AG04450 (cell line): Measurements from ENCODE around the gene GBA2. TPM values are rescaled to one million over a fixed set of nuclear protein-coding genes. Genes with fewer than 3 reads are reported as not detected.

Experiments used
- CTCF ChIA-PET: fragments of 300-600, 350-600 bp; formaldehyde crosslinking; extraction: SDS; loops from one replicate; lab custom pipeline; 2022; ENCODE audit warnings: antibody characterized with exemption, inconsistent platforms; lab: Charles Lee
- POLR2A ChIA-PET: fragments of 350-600 bp; formaldehyde crosslinking; extraction: SDS; loops from one replicate; lab custom pipeline; 2021; ENCODE audit warnings: antibody characterized with exemption, inconsistent platforms; lab: Yijun Ruan, JAX
- DNase-seq: peaks from one replicate; pipeline ENCODE4 v3.0.0-alpha.2; 2011; ENCODE audit warnings: low read depth, low spot score
- H3K27ac ChIP-seq: one replicate; pipeline ENCODE4 v1.5.1; 2012; ENCODE audit warnings: low read depth, low read length, control low read depth
- H3K27me3 ChIP-seq: one replicate; pipeline ENCODE4 v1.6.0; 2012; ENCODE audit warnings: low read length; ENCODE audit not compliant: control insufficient read depth, insufficient read depth
- H3K4me3 ChIP-seq: 2 replicates; pipeline ENCODE4 v1.5.1; 2011; ENCODE audit warnings: mild to moderate bottlenecking, low read depth, low read length, control low read depth
- H3K9me3 ChIP-seq: 2 replicates; pipeline ENCODE4 v1.5.1; 2012; ENCODE audit warnings: low read length; ENCODE audit not compliant: control insufficient read depth, insufficient read depth
- polyA plus RNA-seq: library from polyadenylated mRNA; depleted of rRNA; stranded (reverse); fragments of >200 nt; gene quantifications from 2 replicates; pipeline ENCODE4 v1.2.3, GENCODE V29; 2011
- TF ChIP-seq, protein P1 (sequence below): IDR thresholded peaks from 2 replicates; pipeline ENCODE4 v1.5.1; 2011; ENCODE audit warnings: low read depth, low read length, control low read depth, inconsistent platforms

Gene GBA2
- polyA plus RNA-seq, 1 experiment = 34.7 TPM

DNA sequence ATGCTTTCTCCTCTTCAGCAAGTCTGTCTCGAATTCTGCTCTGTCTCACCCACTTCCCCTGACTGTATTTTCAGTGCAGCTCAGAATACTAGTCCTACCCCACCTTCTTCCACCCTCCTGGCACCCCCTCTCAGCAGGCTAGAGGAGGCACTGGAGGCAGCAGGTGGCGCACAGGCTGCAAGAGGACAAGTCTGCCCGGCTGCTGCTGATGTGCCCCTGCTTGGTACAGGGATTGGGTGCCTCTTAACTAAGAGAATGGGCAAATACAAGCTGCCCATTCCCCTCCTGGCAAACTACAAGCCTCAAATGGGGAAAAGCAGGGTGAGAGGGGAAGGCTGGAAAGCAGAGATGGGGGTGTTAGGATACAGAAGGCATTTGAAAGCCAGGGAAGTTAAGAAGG is 22.1 kb downstream of the GBA2 start:
- Histone ChIP-seq H3K27ac (peak overlapping the region; percentile 98), H3K9me3 (no peaks in the 10 kb centered on the region), H3K4me3 (peak overlapping the region; percentile 98), H3K27me3 (no peaks in the 10 kb centered on the region)
- ChIA-PET POLR2A (interaction anchor here (1.2 to 4.4 kb wide), 7 partner anchors 9 to 123 kb away, joined by 3 to 101 read pairs (median 11); partner anchors contain the start of gene TPM2), CTCF (interaction anchor here (1.2 to 5.8 kb wide), 9 partner anchors 9 to 123 kb away, joined by 3 to 35 read pairs (median 11); partner anchors contain the start of genes ARHGEF39, CCDC107 and RMRP)
- TF ChIP-seq, protein P1, sequence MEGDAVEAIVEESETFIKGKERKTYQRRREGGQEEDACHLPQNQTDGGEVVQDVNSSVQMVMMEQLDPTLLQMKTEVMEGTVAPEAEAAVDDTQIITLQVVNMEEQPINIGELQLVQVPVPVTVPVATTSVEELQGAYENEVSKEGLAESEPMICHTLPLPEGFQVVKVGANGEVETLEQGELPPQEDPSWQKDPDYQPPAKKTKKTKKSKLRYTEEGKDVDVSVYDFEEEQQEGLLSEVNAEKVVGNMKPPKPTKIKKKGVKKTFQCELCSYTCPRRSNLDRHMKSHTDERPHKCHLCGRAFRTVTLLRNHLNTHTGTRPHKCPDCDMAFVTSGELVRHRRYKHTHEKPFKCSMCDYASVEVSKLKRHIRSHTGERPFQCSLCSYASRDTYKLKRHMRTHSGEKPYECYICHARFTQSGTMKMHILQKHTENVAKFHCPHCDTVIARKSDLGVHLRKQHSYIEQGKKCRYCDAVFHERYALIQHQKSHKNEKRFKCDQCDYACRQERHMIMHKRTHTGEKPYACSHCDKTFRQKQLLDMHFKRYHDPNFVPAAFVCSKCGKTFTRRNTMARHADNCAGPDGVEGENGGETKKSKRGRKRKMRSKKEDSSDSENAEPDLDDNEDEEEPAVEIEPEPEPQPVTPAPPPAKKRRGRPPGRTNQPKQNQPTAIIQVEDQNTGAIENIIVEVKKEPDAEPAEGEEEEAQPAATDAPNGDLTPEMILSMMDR = peak; percentile 21; the same call in 1 of the 2 replicates
- no peak for DNase-seq

DNA sequence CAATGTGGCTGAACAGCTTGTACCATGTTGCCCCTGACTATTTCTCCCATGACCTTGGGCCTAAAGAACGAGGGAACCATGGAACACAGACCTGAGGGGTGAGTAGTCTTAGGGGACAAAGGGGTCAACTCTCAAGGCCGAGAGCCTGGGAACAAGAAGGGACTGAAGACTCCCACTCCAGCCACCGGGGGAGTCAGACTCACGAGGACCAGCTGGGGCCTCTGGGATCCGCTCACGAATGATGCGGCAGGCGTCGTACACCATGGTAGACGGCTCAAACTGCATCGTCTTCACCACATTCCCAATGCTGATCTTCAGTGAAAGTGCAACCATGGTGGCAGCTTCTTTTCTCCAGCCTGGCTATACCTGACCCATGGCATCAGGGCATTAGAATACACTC is 23.7 kb downstream of the GBA2 start:
- CTCF ChIA-PET = interaction anchor here (1.7 to 4.2 kb wide), 2 partner anchors 29 to 67 kb away, joined by 3 to 35 read pairs; no protein-coding TSS in a partner anchor
- Histone ChIP-seq H3K27me3 (no peaks in the 10 kb centered on the region), H3K4me3 (no peak overlapping the region), H3K27ac (no peak overlapping the region), H3K9me3 (no peaks in the 10 kb centered on the region)
- POLR2A ChIA-PET = interaction anchor here (4.4 kb wide), 1 partner anchor 36 kb away, joined by 101 read pairs; the partner anchor contains the start of gene TPM2
- TF ChIP-seq, protein P1 = no peak
- DNase-seq = no peak

DNA sequence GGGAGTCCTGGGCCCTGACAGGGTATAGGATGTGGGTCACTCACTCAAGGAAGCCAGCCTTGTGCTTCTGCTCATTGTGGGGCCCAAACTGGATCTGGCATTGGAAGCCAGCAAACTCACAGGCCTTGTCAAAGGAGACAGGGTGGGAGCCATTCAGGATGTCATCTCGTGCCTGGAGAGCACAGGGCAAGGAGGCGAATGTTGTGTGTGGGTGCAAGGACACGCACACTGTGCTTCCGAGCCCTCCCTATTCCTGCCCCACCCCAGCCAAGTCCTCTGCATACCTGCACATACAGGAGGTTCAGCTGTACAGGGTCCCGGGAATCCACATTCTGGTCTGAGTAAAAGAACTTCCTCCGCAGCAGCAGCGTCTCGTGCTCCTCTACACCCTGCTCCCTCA is 25.1 kb downstream of the GBA2 start:
- TF ChIP-seq, protein P1 = no peak
- ChIA-PET CTCF (interaction anchor here (4.5 kb wide), 1 partner anchor 27 kb away, joined by 24 read pairs; no protein-coding TSS in a partner anchor), POLR2A (interaction anchor here (1.0 kb wide), 1 partner anchor 13 kb away, joined by 3 read pairs; no protein-coding TSS in a partner anchor)
- H3K9me3 ChIP-seq = no peaks in the 10 kb centered on the region
- no peak overlapping the region for H3K27ac ChIP-seq
- DNase-seq = no peak
- H3K27me3 ChIP-seq = no peaks in the 10 kb centered on the region
- no peak overlapping the region for H3K4me3 ChIP-seq

DNA sequence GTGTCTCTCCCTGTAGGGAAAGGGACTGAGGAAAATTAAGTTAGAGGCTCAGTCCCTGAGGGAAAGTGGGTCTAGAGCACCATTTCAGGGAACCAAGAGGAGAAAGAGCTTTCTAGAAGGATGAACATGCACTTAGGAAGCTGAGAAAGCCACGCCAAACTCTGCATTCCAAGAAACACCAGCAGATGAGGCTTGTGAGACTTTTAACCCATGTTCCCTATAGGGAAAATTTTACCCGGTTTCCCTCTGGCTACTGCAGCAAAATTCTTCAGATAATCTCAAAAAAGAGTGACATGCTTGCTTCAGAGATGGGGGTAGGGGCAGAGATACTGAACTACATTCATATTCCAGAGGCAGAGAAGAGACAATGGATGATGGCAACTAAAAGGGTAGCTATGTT is 25.6 kb downstream of the GBA2 start:
- H3K4me3 ChIP-seq = no peak overlapping the region
- no peak overlapping the region for H3K27ac ChIP-seq
- no peak for DNase-seq
- H3K27me3 ChIP-seq = no peaks in the 10 kb centered on the region
- ChIA-PET CTCF (interaction anchor here (4.5 kb wide), 1 partner anchor 26 kb away, joined by 24 read pairs; no protein-coding TSS in a partner anchor), POLR2A (no interaction called here)
- H3K9me3 ChIP-seq = no peaks in the 10 kb centered on the region
- TF ChIP-seq, protein P1 = no peak

DNA sequence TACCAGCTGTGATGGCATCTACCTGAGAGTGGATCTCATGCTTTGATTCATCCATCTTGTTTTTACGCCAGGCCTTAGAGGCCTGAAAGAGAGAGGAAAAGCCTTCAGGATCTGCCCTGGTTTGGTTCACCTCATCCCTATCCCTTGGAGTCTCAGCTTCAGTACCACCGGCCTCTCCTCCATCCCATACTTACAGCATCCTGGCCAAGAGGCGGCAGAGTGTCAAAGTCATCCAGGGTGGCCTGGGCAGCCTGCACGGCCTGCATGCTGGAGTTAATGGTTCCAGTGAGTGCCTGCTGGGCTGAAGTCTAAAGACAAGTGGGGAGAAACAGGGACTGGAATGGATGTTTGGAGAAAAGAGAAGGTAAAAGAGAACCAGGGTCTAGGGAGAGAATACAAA is 29.5 kb downstream of the GBA2 start:
- POLR2A ChIA-PET = interaction anchor here (0.6 kb wide), 1 partner anchor 10 kb away, joined by 4 read pairs; no protein-coding TSS in a partner anchor
- Histone ChIP-seq H3K27ac (peak overlapping the region; percentile 11), H3K4me3 (no peak overlapping the region), H3K27me3 (no peaks in the 10 kb centered on the region), H3K9me3 (no peaks in the 10 kb centered on the region)
- DNase-seq = no peak
- CTCF ChIA-PET = interaction anchor here (4.5 kb wide), 1 partner anchor 23 kb away, joined by 24 read pairs; no protein-coding TSS in a partner anchor
- TF ChIP-seq, protein P1 = no peak
